HepG2 (cell line): Measurements from ENCODE around the gene DLG1. TPM values are rescaled to one million over a fixed set of nuclear protein-coding genes. Genes with fewer than 3 reads are reported as not detected.
A peak's percentile ranks its signal among the peaks of the same experiment; 100 is the strongest.

Experiments used
- ATAC-seq: fragments of 200-7000 bp; cut with Tn5 transposase; 3 replicates; pipeline ENCODE4 v1.9.1; 2020; ENCODE audit warnings: mild to moderate bottlenecking, moderate library complexity
- BruUV-seq: library from RNA; stranded (reverse); fragments of 400-500 nt; replicated peaks from 2 replicates; lab custom pipeline; 2021; lab: Mats Ljungman, UMichigan
- CTCF ChIA-PET: fragments of 300-600 bp; formaldehyde crosslinking; extraction: SDS; loops from one replicate; lab custom pipeline; 2021; ENCODE audit warnings: low total read pairs, inconsistent platforms, low intra/inter-chr PET ratio; lab: Yijun Ruan, JAX
- POLR2A ChIA-PET: fragments of 350-600 bp; sonication (Branson Sonifier 250); formaldehyde crosslinking; loops from one replicate; lab custom pipeline; 2020; ENCODE audit warnings: antibody characterized with exemption, inconsistent platforms; lab: Yijun Ruan, JAX
- DNase-seq: peaks from one replicate; pipeline ENCODE4 v3.0.0-alpha.2; 2015; ENCODE audit warnings: low spot score
- FAIRE-seq: peaks from 3 replicates; lab custom pipeline; 2011; peaks lifted over from hg19 to GRCh38; lab: Jason Lieb, UNC
- H2AFZ ChIP-seq: one replicate; pipeline ENCODE4 v1.6.1; 2011; ENCODE audit warnings: low read length, inconsistent platforms
- H3K27ac ChIP-seq: fragments of 300-600 bp; 3 replicates; pipeline ENCODE4 v1.8.0; 2011; ENCODE audit warnings: mixed run types, mild to moderate bottlenecking, mixed read lengths, low read length, inconsistent platforms; ENCODE audit not compliant: insufficient read depth; ENCODE audit errors: extremely low read length
- H3K27me3 ChIP-seq, 2 experiments: fragments of 200-600 bp in 1 of 2; 2 replicates in 1 of 2; 3 replicates in 1 of 2; pipeline versions ENCODE4 v1.6.0 to v1.8.0; 2011; ENCODE audit warnings: low read length in 2 of 2, mild to moderate bottlenecking in 2 of 2, moderate library complexity in 2 of 2, inconsistent platforms in 1 of 2; ENCODE audit not compliant: insufficient read depth in 2 of 2, control insufficient read depth in 1 of 2
- H3K36me3 ChIP-seq, 2 experiments: fragments of 200-600 bp in 1 of 2; replicated peaks in 1 of 2; 2 replicates in 1 of 2; 3 replicates in 1 of 2; pipeline versions ENCODE4 v1.5.1 to v1.8.0; 2011; ENCODE audit warnings: low read length in 2 of 2, inconsistent platforms in 1 of 2; ENCODE audit not compliant: insufficient read depth in 2 of 2, control insufficient read depth in 1 of 2
- H3K4me1 ChIP-seq: 2 replicates; pipeline ENCODE4 v1.5.1; 2012; ENCODE audit warnings: low read length, inconsistent platforms; ENCODE audit not compliant: insufficient read depth
- H3K4me2 ChIP-seq: 2 replicates; pipeline ENCODE4 v1.6.0; 2011; ENCODE audit warnings: low read depth, low read length, inconsistent platforms
- H3K4me3 ChIP-seq, 3 experiments: fragments of 200-600 bp in 1 of 3; sonication (generic), shearing (Covaris generic) in 1 of 3; replicated peaks in 1 of 3; 2 replicates each; pipeline ENCODE4 v1.5.1; 2011 to 2016; ENCODE audit warnings: low read length in 3 of 3, inconsistent platforms in 2 of 3, low read depth in 2 of 3, mild to moderate bottlenecking in 2 of 3, control low read depth in 1 of 3, mixed read lengths in 1 of 3; ENCODE audit not compliant: insufficient read depth in 1 of 3
- H3K79me2 ChIP-seq: one replicate; pipeline ENCODE4 v1.6.1; 2011; ENCODE audit warnings: low read length, inconsistent platforms; ENCODE audit not compliant: insufficient read depth
- H3K9ac ChIP-seq: 2 replicates; pipeline ENCODE4 v1.6.0; 2011; ENCODE audit warnings: mild to moderate bottlenecking, low read depth, low read length, inconsistent platforms; ENCODE audit not compliant: insufficient read depth
- H3K9me3 ChIP-seq: 2 replicates; pipeline ENCODE4 v1.5.1; 2012; ENCODE audit warnings: mild to moderate bottlenecking, low read length
- H4K20me1 ChIP-seq: 2 replicates; pipeline ENCODE4 v1.6.0; 2011; ENCODE audit warnings: inconsistent platforms, mild to moderate bottlenecking, low read length, moderate library complexity; ENCODE audit not compliant: insufficient read depth
- CBX5 ChIP-seq: sonication (generic); formaldehyde crosslinking; IDR thresholded peaks from 2 replicates; pipeline ENCODE4 v1.4.0; 2020; ENCODE audit warnings: missing genetic modification reagents, borderline replicate concordance
- CEBPB ChIP-seq: IDR thresholded peaks from 2 replicates; pipeline ENCODE4 v1.6.1; 2011; ENCODE audit warnings: low read depth, low read length, improper control_type of control experiment, borderline replicate concordance
- JUN ChIP-seq: sonication (generic); formaldehyde crosslinking; IDR thresholded peaks from 2 replicates; pipeline ENCODE4 v1.4.0; 2020; ENCODE audit warnings: mild to moderate bottlenecking, missing genetic modification reagents
- KDM5A ChIP-seq: fragments of 200-600 bp; sonication (generic); IDR thresholded peaks from 2 replicates; pipeline ENCODE4 v1.7.0; 2018; ENCODE audit warnings: antibody characterized with exemption, mild to moderate bottlenecking, low read length, borderline replicate concordance
- MBD4 ChIP-seq: IDR thresholded peaks from 2 replicates; pipeline ENCODE4 v1.6.1; 2012; ENCODE audit warnings: low read length, inconsistent platforms, borderline replicate concordance
- MLXIP ChIP-seq: sonication (generic); formaldehyde crosslinking; IDR thresholded peaks from 2 replicates; pipeline ENCODE4 v1.9.0; 2021; ENCODE audit warnings: missing genetic modification reagents, borderline replicate concordance
- NR1H2 ChIP-seq: sonication (generic); formaldehyde crosslinking; IDR thresholded peaks from 2 replicates; pipeline ENCODE4 v1.8.1; 2022; ENCODE audit warnings: low read depth, missing genetic modification reagents, borderline replicate concordance
- ZNF580 ChIP-seq: IDR thresholded peaks from 2 replicates; pipeline ENCODE4 v1.6.1; 2016; ENCODE audit warnings: low read depth, borderline replicate concordance
- ZNF691 ChIP-seq: sonication (generic); formaldehyde crosslinking; IDR thresholded peaks from 2 replicates; pipeline ENCODE4 v1.4.0; 2020; ENCODE audit warnings: missing genetic modification reagents, low read depth, mild to moderate bottlenecking, borderline replicate concordance
- WGBS: methylation state at CpG from one replicate; pipeline ENCODE4 v1.1.6; 2017; ENCODE audit warnings: low lambda C conversion rate; 5-methylcytosine and 5-hydroxymethylcytosine counted together
- in situ Hi-C: cut with HindIII; loops from 2 replicates; pipeline ENCODE4 v1.10.0; 2017; ENCODE audit warnings: low pct_unique_long_range_greater_than_20kb; ENCODE audit not compliant: extremely low pct_ligation_motif_present
- intact Hi-C: fragments of 100-400 bp; cut with micrococcal nuclease; formaldehyde crosslinking; loops from one replicate; pipeline ENCODE4 v1.10.0; 2022; ENCODE audit not compliant: unreplicated experiment
- polyA plus RNA-seq, 8 experiments: library from polyadenylated mRNA; depleted of rRNA in 3 of 8; stranded (reverse) in 7 of 8; unstranded in 1 of 8; fragments of >200 nt; fragmentation: Illumina TruSeq in 4 of 8; extraction: Trizol in 4 of 8; gene quantifications; 2 replicates each; pipeline versions ENCODE4 v1.2.1 to v1.2.3, GENCODE V29; 2011 to 2016; ENCODE audit warnings: low read depth in 4 of 8, missing spikeins in 1 of 8, mixed read lengths in 1 of 8; ENCODE audit not compliant: insufficient read depth in 1 of 8
- total RNA-seq, 5 experiments: library from RNA; depleted of rRNA; stranded (reverse); fragments of >200 nt; fragmentation: Illumina TruSeq; extraction: Trizol; gene quantifications; 2 replicates each; pipeline ENCODE4 v1.2.3, GENCODE V29; 2016; ENCODE audit warnings: low read depth in 1 of 5

Gene DLG1
- total and polyA plus RNA-seq, 2 of the 13 experiments (the other 11 are each of a cell fraction or from before 2014, with no cell fraction given), result 30.5 to 104 TPM

GRCh38 chr3:197042539-197042938, 255.9 kb downstream of the DLG1 start (continued):
- no peak for TF ChIP-seq NR1H2 (CRISPR knock-in tag)
- TF ChIP-seq KDM5A, result no peak
- TF ChIP-seq MLXIP (CRISPR knock-in tag), result no peak
- TF ChIP-seq CBX5, result no peak
- TF ChIP-seq JUN (CRISPR knock-in tag), result no peak
- no peak for TF ChIP-seq MBD4

- Histone ChIP-seq H3K4me2 (no peak overlapping the region), H3K4me1 (no peaks in the 10 kb centered on the region), H3K4me3 (no peak overlapping the region), H3K27me3 (no peaks in the 10 kb centered on the region), H3K9me3 (no peaks in the 10 kb centered on the region), H3K27ac (no peak overlapping the region), H3K79me2 (no peaks in the 10 kb centered on the region), H4K20me1 (no peaks in the 10 kb centered on the region), H3K9ac (no peak overlapping the region), H3K36me3 (peaks cover 3 to 35% of the 10 kb centered on the region in 2 experiments), H2AFZ (no peak overlapping the region)
- in situ Hi-C loops (no loop called here), intact Hi-C loops (no loop called here)
- BruUV-seq, result no TSS peak
- DNase-seq (no peak), FAIRE-seq (no peak), ATAC-seq (no peak)
- 98% methylated on average over 6 of the region's 6 CpGs for WGBS
- ChIA-PET CTCF (no interaction called here), POLR2A (no interaction called here)
- peak; percentile 45; the same call in 1 of the 2 replicates for TF ChIP-seq CEBPB
- no peak for TF ChIP-seq ZNF580
- no peak for TF ChIP-seq ZNF691 (CRISPR knock-in tag)
Observed at GRCh38 chr3:197041875-197042488, 256.4 kb downstream of the DLG1 start.
